Measurements from ENCODE around the gene USP34.
"Not testable (repeated sequence)": the region's sequence is repeated elsewhere in the genome, so short reads cannot be mapped to it uniquely, and the experiment has no call there.

The USP34 gene

DNA sequence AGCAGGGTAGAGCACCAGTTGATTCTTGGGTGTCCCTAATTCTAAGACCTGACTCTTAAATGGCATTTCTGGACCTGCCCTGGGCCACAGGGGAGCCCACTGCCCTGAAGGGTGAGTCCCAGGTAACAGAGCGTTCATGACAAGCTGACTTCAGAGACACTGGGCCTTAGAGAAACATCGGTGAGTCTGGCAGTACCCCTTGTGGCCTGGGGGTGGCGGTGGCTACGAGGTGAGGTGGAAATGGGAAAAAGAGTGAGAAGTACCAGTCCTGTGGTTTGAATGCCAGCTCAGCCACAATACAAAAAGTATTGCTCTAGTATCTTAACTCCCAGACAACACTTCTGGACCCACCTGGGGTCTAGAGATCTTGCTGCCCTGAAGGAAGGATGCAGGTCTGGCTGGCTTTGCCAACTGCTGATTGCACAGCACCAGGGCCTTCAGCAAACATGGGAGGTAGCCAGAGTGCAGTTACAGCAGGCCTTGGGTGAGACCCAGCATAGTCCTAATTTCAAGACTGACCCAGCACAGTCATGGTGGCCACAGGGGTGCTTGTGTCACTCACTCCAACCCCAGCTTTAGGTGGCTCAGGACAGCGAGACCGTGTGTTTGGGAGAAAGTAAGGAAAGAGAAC lies 44.5 kb downstream of the USP34 start:
- no peak overlapping the region for H3K4me3 ChIP-seq (ENCODE audit: low read depth, low read length)

GRCh38 chr2:61425605-61426155 lies 45.2 kb downstream of the USP34 start:
- no peak overlapping the region for H3K4me3 ChIP-seq (ENCODE audit: low read depth, low read length)

DNA sequence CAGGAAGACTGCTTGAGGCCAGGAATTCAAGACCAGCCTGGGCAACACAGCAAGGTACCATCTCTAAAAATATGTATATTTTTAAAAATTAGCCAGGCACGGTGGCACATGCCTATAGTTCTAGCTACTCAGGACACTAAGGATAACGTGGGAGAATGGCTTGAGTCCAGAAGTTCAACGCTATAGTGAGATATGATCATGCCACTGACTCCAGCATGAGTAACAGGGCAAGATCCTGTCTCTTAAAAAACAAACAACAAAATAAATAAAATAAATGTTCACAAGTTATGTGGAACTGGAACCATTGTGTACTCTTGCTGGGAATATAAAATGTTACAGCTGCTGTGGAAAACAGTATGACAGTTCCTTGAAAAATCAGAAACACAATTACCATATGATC lies 47.2 kb downstream of the USP34 start:
- no peak overlapping the region for H3K4me3 ChIP-seq (ENCODE audit: low read depth, low read length)

DNA sequence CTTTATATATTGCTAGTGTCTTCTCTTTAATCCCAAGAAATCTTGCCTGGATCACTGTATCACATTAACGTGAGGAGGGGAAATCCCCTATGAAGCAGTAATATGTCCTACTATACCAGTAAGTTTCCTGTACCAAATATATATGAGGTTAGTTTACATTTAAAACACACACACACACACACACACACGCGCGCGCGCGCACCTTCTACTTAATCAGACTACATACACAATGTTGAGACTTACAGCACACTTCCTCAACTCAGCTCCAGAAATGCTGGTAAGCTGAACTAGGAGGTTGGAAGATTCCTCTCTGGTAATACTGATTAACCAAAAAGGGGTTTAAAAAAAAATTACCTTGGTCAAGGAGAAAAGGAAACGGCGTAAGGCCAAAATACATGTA lies 49.3 kb downstream of the USP34 start:
- no peak overlapping the region for H3K4me3 ChIP-seq (ENCODE audit: low read depth, low read length)

DNA sequence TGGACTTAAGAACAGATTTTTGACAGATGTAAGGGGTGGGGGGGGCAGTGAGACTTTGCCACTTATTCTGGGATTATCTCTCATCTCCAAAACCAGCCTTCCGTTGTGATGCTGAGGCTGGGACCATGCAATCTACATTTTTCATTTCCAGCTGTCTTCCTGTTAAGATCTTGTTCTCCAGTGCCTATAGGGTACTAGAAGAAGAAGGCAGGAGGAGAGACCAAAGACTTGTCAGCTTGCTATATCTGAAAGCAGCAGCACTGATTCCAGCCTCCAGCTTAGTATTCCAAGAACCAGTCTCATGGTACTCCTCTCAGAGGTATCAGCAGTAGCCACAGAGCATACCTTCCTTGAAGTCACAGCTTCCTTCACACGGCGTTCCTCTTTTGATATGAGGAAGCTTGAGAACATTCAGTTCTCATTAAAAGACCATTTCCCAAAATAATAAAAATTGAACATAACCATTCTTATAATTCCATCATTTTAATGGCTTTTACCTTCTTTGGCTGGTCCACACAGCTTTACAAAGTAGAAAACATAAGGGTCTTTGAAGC lies 49.8 kb downstream of the USP34 start:
- no peak overlapping the region for H3K4me3 ChIP-seq (ENCODE audit: low read depth, low read length)

DNA sequence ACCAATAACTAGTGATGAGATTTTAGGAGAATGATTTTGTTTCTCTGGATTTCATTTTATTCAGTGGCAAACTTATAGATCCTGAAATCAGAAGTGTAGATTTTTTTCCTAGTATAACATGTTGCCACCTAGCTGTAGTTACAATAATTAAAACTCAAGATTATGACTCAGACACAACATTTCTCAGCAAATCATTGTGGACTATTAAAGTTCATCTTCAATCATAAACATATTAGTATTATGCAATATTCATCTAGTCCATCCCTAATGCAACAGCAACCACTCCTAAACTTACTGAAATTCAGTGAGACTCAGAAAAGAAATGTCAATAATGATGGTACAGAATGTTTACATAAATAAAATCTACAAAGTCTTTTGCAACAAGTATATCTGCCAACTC lies 51.3 kb downstream of the USP34 start:
- H3K4me3 ChIP-seq (ENCODE audit: low read depth, low read length): no peak overlapping the region

GRCh38 chr2:61419129-61419528 lies 51.8 kb downstream of the USP34 start:
- H3K4me3 ChIP-seq (ENCODE audit: low read depth, low read length): no peak overlapping the region

DNA sequence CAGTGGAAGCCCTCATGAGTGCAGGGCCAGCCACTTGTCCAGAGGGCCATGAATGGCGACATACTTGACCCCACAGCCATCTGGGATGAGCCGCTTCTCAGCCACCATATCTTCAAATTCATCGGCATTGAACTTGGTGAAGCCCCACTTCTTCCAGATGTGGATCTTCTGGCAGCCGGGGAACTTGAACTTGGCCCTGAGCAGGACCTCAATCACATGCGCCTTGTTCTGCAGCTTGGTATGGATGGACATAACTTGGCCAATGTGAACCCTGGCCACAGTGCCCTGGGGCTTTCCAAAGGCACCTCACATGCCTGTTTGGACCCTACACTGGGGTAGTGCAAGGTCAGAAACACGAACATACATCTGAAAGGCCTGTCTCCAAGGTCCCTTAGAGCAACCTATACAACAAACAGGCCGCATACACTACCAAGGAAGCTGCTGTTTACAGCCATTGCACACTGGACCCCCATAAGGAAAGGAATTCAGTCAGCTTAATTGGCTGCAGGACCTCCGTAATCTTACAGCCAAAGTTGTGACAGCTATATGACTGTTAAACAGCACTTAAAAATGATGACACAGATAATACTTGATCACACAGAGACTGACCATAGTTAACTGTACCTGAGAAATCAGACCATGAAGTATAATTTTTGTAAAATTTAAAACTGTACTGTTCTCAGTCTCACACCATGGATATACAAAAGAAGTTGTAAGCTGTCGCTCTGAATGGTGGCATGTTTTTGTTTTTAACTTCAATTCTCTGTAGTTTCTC lies 53.8 kb downstream of the USP34 start:
- no peak overlapping the region for H3K4me3 ChIP-seq (ENCODE audit: low read depth, low read length)

- no peak overlapping the region for H3K4me3 ChIP-seq (ENCODE audit: low read depth, low read length)
Observed at GRCh38 chr2:61415265-61415664, 55.6 kb downstream of the USP34 start.

GRCh38 chr2:61414674-61415073 lies 56.2 kb downstream of the USP34 start:
- no peak overlapping the region for H3K4me3 ChIP-seq (ENCODE audit: low read depth, low read length)

- H3K4me3 ChIP-seq (ENCODE audit: low read depth, low read length): no peak overlapping the region
Observed at GRCh38 chr2:61411109-61411508, 59.8 kb downstream of the USP34 start.

DNA sequence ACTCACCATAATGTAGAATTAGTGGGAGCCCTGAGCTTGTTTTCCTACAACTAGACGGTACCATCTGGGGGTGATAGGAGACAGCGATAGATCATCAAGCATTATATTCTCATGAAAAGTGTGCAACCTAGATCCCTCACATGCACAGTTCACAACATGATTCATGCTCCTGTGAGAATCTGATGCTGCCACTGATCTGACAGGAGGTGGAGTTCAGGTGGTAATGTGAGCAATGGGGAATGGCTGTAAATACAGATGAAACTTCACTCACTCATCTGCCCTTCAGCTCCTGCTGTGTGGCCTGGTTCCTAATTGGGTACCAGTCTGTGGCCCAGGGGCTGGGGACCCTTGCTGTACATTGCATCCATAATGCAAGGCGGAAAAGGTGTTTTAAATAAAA lies 60.7 kb downstream of the USP34 start:
- H3K4me3 ChIP-seq (ENCODE audit: low read depth, low read length): no peak overlapping the region

GRCh38 chr2:61405813-61406212 lies 65.1 kb downstream of the USP34 start:
- H3K4me3 ChIP-seq (ENCODE audit: low read depth, low read length): no peak overlapping the region

DNA sequence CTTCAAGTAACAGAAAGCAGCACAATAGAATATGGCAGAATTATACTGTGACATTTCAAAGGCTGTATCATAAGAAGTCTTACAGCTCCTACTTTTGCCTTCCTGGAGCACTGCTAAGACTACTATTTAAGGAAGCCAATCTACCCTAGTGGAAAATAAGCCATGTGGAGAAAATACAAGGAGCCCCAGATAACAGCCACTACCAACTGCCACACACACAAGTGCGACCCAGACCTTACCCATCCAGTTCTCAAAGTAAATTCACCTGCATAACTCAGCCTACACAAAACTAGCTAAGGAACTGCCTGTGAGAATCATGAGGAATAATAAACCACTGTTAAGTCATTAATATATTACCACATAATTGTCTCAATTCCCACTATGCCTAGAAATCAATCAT lies 66.4 kb downstream of the USP34 start:
- H3K4me3 ChIP-seq (ENCODE audit: low read depth, low read length): no peak overlapping the region

DNA sequence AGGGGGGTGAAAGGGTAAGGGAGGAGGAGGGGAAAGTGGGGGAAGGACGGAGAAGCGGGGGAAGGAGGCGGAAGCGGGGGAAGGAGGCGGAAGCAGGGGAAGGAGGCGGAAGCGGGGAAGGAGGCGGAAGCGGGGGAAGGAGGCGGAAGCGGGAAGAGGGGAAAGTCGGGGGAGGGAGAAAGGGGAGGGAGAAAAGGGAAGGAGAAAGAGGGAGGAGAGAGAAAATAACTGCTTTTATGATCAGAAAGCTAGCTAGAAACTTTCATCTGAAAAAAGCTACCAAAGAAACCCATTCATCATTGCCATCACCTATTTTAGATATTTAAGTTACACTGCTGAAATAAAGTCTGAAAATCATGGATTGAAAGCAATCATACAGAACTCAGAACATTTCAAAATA lies 72.5 kb downstream of the USP34 start:
- no peak overlapping the region for H3K4me3 ChIP-seq (ENCODE audit: low read depth, low read length)

DNA sequence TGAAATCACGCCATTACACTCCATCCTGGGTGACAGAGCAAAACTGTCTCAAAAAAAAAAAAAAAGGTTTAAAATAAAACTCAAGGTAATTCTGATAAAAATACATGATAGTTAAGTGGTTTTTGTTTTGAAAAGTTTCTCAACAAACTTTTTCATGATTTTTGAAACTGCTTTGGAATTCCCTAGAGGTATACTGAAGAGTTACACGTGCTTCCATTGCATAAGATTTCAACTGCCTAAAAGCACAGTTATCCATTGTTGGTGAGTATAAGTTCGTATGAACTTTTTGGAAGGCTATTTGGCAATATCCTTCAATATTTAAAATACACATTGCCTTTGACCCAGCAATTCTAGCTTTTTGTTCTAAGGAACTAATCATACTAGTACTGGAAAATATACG lies 74.9 kb downstream of the USP34 start:
- no peak overlapping the region for H3K4me3 ChIP-seq (ENCODE audit: low read depth, low read length)

- H3K4me3 ChIP-seq (ENCODE audit: low read depth, low read length): not testable (repeated sequence)
Observed at GRCh38 chr2:61387588-61387987, 83.3 kb downstream of the USP34 start.

- not testable (repeated sequence) for H3K4me3 ChIP-seq (ENCODE audit: low read depth, low read length)
Observed at GRCh38 chr2:61380882-61381197, 90.0 kb downstream of the USP34 start.

- H3K4me3 ChIP-seq (ENCODE audit: low read depth, low read length): no peak overlapping the region
Observed at GRCh38 chr2:61380056-61380881, 90.6 kb downstream of the USP34 start.

GRCh38 chr2:61379521-61379920 lies 91.4 kb downstream of the USP34 start:
- no peak overlapping the region for H3K4me3 ChIP-seq (ENCODE audit: low read depth, low read length)

DNA sequence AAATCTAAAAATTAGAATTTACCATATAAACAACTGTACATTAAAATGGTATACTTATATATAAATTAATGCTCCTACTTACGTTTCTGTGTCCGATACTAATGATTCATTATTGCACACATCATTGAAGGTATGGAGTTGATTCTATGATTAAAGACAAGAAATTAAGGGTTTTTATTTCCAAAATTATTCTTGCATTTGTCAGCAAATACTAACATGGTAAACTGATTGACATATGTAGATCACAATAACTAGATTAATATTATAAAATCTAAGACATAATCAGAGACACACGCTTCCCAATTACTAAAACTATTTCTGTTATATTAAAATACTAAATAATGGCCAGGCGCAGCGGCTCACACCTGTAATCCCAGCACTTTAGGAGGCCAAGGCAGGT lies 92.6 kb downstream of the USP34 start:
- H3K4me3 ChIP-seq (ENCODE audit: low read depth, low read length): no peak overlapping the region
